GM18861 (cell line): ENCODE data around the gene MAGEE2.
"Not testable (repeated sequence)": the region's sequence is repeated elsewhere in the genome, so short reads cannot be mapped to it uniquely, and the experiment has no call there.

Source experiments
- ATAC-seq: cut with Tn5 transposase; IDR thresholded peaks from one replicate; pipeline ENCODE4 v1.9.1; 2021; ENCODE audit not compliant: unreplicated experiment

MAGEE2 gene, protein sequence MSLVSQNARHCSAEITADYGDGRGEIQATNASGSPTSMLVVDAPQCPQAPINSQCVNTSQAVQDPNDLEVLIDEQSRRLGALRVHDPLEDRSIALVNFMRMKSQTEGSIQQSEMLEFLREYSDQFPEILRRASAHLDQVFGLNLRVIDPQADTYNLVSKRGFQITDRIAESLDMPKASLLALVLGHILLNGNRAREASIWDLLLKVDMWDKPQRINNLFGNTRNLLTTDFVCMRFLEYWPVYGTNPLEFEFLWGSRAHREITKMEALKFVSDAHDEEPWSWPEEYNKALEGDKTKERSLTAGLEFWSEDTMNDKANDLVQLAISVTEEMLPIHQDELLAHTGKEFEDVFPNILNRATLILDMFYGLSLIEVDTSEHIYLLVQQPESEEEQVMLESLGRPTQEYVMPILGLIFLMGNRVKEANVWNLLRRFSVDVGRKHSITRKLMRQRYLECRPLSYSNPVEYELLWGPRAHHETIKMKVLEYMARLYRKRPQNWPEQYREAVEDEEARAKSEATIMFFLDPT

DNA sequence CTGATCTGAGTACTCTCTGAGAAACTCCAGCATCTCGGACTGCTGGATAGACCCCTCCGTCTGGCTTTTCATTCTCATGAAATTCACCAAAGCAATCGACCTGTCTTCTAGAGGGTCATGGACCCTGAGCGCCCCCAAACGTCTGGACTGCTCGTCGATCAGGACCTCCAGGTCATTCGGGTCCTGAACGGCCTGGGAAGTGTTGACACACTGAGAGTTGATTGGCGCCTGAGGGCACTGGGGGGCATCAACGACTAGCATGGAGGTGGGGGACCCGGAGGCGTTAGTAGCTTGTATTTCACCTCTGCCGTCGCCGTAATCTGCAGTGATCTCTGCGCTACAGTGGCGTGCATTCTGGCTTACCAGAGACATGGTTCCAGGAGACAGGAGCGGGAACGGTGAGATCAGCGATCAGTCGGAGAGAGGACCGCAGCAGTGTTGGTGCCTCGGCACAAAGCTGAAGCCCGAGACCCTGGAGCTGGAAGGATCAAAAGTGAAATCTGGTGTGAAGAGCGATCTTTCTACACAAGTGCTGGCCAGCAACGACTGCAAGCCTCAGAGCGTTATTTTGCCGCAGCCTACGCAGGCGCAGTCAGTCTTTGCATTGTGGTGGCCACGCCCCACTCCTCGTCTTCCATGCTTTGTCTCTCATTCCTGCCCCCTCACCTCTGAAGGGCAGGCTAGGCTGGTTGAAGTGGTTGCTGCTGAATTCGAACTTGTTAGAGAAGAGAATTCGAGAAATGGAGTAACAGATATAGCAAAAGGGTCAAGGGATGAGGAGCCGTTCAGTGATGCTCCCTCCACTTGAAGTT lies at the start of gene MAGEE2:
Gene MAGEE2, minus strand, starts transcription at position 575 of the 812 bp plus-strand sequence. Its CDS starts 203 bp downstream, at position 372.
- ATAC-seq = no peak

DNA sequence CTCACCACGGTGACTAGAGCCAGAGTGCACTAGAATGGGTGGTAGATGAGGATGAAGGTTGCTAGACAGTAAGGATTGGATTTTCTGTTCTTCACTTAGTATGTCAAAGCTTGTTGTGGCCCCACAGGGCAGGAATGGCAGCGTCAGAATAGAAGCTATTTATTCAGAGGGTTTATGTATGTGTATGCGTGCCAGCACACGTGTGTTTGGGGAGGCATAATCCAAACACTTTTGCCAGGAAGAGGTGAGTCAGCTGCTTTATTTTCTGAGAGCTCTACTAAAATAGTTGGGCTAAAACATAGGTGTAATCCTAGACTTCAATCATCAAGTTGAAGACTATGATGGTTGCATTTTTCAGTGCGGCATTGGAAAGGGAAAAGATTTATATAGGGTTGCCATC lies 1.2 kb upstream of the MAGEE2 start:
- ATAC-seq = no peak

DNA sequence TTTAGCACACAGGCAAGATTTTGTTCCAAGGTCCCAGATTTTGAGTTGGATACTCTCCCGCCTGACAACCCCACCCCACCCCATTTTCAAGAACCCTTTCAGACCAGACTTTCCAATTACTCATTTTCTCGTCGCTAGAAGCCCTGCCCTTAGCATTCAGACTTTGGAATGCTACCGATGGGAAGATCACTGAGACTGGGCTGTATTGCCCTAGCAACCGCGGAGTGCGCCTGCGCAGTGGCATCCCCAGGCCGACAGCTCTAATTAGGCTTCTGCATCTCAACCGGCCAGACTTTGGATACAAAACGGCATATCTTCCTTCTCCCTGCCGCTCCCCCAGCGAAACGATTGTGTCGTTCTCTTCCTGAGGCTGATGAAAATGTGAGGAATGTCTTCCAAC lies 3.4 kb downstream of the MAGEE2 start:
- no peak for ATAC-seq

DNA sequence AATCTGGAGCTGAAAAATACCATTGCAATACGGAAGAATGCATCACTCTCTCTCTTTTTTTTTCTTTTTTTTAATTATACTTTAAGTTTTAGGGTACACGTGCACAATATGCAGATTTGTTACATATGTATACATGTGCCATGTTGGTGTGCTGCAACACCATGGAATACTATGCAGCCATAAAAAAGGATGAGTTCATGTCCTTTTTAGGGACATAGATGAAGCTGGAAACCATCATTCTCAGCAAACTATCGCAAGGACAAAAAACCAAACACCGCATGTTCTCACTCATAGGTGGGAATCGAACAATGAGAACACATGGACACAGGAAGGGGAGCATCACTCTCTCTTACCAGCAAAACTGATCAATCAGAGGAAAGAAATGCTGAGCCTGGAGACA lies 17.0 kb downstream of the MAGEE2 start:
- ATAC-seq = not testable (repeated sequence)

DNA sequence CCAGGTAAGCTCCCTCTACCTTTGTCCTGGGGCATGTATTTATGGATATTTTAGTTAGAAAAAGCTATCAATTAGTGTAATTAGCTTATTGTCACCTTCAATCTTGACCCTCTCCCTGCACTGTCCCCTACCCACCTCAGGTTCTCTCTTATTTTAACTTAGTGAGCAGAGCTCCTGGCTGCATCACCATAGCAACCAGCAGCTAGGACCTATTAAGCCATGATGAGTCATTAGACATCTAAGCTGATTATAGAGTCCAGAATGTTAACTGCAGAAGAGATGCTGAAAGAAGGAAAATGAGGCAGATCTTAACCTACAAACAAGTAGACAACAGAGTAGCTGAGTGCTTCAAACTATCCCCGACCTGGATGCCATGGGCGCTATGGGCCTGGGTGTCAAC lies 36.6 kb downstream of the MAGEE2 start:
- no peak for ATAC-seq

DNA sequence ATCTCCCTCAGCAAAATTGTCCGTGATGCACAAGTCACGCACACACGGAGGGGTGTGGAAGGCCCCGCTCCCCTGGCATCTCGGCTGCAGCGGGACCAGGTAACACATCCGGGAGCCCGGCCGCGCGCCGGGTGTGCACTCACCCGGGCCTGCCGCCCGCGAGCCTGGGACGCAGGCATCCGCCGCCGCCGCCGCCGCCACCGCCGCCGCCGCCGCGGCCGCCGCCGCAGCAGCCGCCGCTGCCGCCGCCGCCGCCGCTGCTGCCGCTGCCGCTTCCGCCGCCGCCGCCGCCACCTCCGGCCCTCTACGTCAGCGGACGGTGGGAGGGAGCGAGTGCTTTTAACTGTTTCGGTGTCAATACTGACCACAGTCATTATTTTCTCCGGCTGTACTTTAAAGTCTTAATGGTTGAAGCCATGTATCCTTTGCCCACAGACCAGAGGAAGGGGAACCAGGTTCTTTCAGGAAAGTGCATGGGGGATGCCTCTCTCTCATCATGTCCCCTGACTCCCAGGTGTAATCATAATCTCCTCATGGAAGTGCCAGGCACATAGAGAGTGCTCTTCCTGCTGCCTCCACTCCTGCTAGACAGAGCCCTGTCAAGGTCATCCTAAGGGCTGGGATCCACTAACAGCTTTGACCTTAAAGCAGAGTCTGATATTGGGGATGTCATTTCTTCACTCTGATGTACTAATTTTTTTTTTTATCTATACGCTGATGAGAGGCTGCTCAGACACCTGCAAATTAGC lies 38.0 kb downstream of the MAGEE2 start:
- ATAC-seq = peak; percentile 75
